D721Med (cell line): ENCODE results near the gene CDR2L.

Experiments used
- DNase-seq: peaks from one replicate; pipeline ENCODE4 v3.0.0; 2011; ENCODE audit warnings: low spot score; ENCODE audit not compliant: insufficient read length
- FAIRE-seq: peaks from 2 replicates; lab custom pipeline; 2011; peaks lifted over from hg19 to GRCh38; lab: Jason Lieb, UNC
- CTCF ChIP-seq: IDR thresholded peaks from 2 replicates; pipeline ENCODE4 v1.5.1; 2012; ENCODE audit warnings: mild to moderate bottlenecking, control low read depth; ENCODE audit not compliant: insufficient read depth; ENCODE audit errors: missing control alignments

CDR2L gene

GRCh38 chr17:75011401-75012095 lies 24.1 kb downstream of the CDR2L start:
- no peak for FAIRE-seq
- peak; percentile 11 for DNase-seq
- TF ChIP-seq CTCF: no peak

- peak; percentile 9 for DNase-seq
- FAIRE-seq: no peak
- TF ChIP-seq CTCF: no peak
These were observed 24.6 kb downstream of the CDR2L start for GRCh38 chr17:75012096-75012345.

- TF ChIP-seq CTCF: peak; percentile 31
- DNase-seq (peak; percentile 44), FAIRE-seq (no peak)
These were observed 25.1 kb downstream of the CDR2L start, which contains the start of gene MRPL58 for GRCh38 chr17:75012346-75013091. TSS of gene MRPL58 (plus strand) at chr17:75012670. CDS start at chr17:75012687, 17 bp downstream.

- FAIRE-seq (no peak), DNase-seq (peak; percentile 3)
- no peak for TF ChIP-seq CTCF
These were observed 25.7 kb downstream of the CDR2L start for GRCh38 chr17:75013092-75013559.

- DNase-seq: no peak
- no peak for FAIRE-seq
- TF ChIP-seq CTCF: no peak
These were observed 31.7 kb downstream of the CDR2L start for GRCh38 chr17:75019146-75019545.

- no peak for TF ChIP-seq CTCF
- DNase-seq (no peak), FAIRE-seq (peak; percentile 89)
These were observed 32.3 kb downstream of the CDR2L start for GRCh38 chr17:75019710-75020109.
